Stimulated activated CD4-positive, alpha-beta T cell treated with anti-CD3 and anti-CD28 coated beads, Interleukin-1b, Interleukin-23, amount 100 ng/mL, for 1 hour (primary cell): ENCODE results near the gene DNAH7.
"Not testable (repeated sequence)": the region's sequence is repeated elsewhere in the genome, so short reads cannot be mapped to it uniquely, and the experiment has no call there.

Experiments
- DNase-seq, 2 donors: peaks; one replicate each; pipeline ENCODE4 v3.0.0-alpha.2; 2020; ENCODE audit warnings: low read depth in 2 of 2

The DNAH7 gene

DNA sequence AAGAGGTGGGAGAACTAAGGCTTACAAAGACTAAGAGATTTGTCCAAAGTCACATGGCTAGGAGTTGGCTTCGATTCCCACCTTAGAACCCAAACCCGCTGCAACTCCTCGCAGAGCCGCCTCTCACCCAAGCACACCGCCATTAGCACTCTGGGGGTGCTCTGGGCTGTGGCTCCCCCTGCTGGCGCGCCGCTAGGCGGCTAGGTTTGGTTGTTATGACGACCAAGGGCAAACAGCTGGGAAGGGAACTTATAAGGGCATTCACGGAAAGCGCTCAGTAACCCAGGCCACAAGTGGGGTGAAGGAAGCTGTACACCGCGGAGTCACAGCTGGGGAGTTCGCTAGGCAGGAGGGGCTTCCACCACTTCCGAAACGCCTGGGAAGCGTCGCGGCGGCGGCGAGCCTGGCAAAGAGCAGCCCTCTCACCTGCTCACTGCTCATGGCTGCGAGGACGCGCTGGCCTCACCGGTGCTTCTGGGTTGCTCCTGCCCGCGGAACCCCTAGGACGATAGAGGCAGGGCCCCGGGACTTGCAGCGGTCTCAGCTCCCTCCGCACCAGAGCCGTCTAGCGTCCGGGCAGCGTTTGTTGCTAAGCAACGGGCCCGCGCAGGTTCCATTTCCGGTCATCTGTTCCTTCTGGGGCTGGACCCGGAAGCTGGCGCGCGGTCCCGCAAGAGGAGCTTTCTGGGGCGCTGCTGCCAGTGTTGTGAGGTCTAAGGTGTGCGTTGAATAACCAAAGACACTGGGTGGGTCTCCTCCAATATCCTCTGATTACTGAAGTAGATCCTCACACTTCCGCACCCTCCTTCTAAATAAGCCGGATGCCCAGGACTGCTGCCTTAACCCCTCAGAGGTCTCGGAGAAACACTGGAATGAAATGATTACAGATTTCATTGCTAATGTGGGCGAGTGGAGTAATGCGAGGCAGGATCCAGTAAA is at the start of gene DNAH7:
DNAH7 (minus strand) TSS at position 567 of the 939 bp plus-strand sequence; CDS start at position 441, 126 bp downstream.
- DNase-seq, result peak; percentile 81 to 84

DNA sequence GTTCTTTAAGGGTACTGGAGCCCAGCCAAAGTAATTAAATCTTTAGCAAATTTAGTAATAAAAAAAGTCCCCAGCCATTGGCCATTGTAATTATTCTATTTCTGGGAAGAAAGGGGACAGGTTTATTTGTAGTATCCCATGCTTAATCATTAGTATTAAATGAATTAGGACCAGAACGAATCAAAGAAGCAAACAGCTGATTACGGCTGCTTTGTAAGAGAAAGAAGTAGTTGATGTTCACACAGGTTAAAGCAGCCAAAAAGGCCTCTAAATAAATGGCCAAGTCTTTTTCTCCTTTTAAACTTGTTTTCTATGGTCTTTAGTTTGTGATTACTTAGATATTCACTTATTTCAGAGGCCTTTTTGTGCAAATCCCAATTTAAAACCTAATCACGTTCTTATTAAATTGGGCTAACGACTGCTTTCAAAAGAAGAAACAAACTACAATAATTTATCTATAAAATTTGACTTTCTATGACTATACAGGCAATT is 48.6 kb upstream of the DNAH7 start:
- no peak for DNase-seq

DNA sequence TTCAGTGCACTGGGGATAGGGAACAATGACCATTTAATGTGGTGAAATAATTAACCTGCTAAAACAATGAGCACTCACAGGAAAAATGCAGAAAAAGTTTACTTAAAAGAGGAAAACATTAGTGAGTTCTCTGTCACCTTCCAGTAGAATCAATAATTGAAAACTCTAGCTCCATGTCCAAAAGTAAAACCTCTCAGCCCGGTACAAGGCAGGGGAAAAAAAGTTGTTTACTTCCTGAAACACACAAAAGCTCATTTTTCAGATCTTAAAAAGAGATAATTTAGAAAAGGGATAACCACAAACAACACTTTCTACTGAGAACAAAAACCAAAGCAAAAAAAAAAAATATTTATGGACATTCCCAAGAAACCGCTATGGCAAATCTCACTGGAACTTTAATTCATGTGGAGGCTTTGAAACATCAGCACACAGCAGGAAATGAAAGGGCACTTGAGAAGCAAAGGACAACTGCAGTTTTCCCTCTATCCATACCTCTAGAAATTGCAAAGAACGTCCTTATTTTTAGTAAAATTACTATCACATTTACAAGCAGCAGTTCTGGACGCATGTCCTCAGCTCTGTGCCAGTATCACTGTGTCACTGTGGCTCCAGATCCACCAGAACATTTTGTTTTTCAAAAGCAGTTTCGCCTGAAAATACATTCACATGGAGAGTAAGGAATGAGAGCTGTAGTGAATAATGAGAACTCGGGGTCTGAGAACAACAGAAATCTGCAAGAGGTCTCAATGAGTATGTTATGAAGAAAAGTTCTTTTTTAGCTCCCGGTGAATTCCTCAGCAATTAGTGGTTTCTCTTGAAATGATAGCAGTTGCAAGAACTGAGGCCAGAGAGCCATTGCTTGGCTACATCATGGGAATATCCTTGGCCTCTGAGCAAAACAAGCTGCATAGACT is 44.7 kb upstream of the DNAH7 start:
- no peak for DNase-seq

DNA sequence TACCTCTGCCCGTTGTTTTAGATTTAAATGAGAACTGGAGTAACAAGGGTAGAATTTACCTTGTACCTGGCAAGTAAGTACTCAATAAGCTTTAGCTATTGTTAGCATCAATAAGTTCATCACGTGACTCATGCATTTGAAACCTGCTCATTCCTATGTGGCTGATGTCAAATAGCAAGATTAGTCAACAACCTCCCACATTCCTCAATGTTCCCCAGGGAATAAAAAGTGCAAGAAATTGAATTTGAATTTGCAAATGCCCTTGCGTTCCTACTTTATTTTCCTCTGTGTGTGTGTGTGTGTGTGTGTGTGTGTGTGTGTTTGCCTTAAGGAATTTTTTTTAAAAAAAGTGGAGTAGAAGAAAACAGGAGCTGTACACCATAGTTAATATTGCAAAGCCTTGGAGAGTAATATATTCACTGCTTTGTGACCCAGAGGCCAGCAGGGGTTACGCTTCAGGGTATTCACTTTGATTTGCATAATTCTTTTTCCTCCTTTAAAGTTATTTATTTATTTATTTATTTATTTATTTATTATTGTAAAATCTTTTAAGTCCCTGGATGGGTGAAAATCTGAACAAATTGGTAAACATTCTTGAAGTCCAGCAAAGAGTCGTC is 43.9 kb upstream of the DNAH7 start:
- no peak for DNase-seq

DNA sequence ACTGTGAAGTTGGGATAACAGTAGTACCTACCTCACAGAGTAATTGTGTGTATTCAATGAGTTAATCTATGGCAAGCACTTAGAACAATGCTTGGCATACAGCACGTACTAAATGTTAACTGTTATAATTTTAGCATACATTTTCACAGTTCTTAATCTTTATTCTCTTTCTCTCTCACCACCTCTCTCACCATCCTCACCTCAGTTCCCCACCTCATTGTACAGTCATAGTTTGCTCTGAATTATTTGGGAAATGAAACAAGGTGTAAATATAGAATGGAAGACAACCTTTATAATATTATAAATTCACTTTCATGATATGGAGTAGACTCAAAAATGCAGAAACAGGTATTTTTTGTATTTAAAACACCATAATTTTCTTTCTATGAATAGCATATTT is 40.0 kb upstream of the DNAH7 start:
- no peak for DNase-seq

DNA sequence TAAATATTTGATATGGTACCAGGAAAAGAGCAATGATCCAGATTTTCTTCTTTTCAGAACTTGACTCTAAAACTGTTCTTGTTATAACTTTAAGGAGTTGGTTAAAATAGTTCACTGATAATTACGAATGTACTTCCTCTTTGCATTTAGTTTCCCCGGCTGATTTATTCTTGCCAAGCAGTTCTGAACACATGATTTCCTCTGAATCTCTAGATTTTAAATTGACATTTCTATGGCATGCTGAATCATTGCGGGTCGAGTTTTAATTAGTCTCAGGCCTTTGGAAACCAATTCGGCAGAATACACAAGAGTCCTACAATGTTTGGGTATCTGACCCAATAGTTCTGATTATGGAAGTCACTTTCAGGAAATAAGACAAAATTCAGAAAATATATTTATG is 37.3 kb upstream of the DNAH7 start:
- DNase-seq, result no peak

DNA sequence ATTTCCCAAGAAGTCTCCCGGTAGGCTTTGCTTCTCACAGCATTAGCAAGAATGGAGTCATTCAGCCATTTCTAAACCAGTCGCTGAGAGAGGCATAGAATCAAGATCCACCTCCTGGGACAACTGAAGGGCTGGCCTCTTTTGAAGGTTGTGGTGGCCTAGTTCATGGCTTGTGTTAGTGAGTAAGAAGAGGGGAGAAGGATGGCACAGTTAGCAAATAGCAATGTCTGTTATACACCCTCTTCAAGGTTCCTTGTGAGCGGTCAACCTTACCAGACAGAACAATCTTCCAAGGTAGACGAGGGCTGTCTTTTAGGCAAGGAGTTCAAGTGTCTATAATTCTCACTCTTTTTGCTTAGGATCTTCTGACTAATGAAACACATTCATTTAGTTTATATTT is 35.4 kb upstream of the DNAH7 start:
- no peak for DNase-seq

DNA sequence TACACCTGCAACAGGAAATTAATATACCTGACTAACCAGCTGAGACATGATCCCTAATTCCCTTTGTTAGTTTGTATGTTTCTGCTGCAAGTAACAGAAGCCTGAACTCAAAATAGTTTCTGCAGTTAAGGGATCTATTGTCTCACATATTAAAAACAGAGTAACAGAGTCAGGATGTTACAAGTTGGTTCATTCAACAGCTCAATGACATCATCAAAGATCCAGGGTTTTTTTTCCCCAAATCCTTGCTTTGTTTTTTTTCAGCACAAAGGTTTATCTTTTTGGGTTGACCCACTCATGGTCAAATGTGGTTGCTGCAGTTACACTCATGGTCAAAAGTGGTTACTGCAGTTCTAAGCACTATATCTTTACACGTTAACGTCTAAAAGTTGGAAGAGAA is 35.0 kb upstream of the DNAH7 start:
- no peak for DNase-seq

DNA sequence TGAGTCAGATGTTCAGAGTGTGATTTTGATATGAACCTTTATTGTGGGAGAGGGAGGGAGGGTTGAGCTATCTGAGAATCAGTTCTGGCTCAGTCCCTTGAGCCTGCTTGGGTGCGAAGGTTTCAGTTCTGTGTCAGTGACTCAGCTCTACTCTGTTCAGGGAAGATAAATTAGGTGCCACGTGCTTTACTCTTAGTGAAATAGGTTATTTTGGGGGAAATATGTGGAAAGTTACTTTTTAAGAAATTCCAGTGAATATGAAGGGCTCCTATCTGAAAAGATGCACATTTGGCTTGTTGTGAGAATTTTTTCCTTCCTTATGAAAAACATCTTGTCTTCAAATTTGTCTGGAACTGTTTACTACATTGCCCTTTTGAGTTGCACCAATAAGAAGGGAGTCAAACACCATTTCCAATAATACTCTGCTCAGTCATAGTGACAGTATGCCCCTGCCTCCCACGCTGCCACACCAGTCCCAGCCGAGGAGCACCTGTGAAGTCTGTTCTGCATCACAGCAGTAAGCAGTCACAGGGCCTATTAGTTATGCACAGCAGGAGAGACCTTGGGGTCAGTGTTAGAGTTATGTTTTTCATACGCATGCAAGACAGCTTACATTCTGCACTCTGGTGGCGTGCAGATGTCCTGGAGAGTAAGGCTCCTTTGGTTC is 32.8 kb upstream of the DNAH7 start:
- DNase-seq, result no peak

DNA sequence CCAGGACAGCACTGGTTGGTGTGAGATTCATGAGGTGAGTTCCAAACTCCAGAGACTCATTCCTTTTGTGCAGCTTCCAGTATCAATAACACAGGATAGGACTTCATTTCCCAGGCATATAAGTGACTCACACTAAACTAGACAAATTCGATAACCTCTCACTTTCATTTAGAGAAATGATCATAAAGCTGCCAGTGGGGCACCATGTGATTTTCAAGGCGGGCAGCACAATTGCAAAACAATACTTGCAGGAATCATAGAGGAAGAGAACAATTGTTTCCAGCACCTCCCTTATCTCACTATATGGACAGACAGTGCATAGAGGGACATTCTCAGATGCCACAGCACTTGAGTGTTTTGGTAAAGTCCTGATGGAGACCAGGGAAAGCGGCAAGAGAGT is 31.3 kb upstream of the DNAH7 start:
- no peak for DNase-seq

DNA sequence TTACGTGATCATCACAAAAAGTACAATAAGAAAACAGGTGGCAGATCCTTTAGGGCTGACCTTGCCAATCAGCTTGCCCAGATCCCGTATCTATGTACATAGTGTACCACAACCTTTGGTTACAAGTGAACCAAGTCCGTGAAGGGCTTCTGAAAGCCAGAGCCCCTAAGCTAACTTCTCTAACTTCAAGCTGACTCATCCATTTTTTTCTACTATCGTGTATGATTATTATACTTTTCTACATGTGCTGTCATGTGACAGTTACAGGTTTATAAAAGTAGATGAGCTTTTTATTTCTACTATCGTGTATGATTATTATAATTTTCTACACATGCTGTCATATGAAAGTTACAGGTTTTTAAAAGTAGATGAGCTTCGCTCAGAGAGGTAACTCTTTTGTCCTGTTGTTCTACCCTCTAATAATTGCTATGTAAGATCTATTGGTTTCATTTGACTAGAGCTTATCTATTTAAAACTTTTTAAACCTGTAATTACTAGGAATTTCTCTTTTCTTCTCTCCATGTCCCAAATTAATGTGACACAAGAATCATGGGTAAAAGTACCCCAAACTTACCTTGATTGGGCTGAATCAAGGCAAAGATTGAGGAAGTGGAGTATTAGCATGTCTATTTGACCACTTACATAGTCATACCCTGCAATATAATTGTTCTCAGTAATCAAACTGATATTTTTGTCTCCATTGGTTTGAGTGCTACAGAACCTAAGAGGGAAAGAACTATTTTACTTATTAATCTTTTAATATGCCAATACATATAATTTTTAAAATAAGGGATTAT is 29.4 kb upstream of the DNAH7 start:
- DNase-seq, result no peak

DNA sequence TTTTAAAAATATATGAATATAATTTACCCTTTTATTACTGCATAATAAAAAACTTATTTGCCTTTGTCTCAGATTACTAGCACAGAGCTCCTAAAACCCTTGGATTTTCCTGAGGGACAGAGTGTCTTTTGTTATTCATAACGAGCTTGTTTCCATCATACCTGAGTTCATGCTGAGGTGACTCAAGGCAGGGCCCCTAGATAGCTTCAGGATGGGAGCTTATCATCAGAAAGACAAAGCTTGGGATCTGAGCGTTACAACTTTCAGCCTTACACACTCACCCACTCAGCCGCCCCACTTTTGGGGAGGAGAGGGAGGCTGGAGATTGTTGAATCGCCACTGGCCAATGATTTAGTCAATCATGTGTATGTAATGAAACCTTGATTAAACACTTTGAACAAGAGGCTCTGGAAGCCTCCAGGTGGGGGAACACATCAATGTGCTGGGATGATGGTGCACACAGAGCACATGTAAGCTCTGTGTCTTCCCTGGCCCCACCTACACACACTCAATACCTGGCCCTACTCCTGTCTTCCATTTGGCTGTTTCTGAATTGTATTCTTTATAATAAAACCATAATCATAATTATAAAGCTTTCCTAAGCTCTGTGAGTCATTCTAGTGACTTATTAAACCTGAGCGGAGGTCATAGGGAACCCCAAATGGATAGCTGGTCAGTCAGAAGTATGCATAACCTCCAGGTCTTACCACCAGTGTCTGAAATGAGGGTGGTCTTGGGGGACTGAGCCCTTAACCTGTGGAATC is 28.5 kb upstream of the DNAH7 start:
- no peak for DNase-seq

DNA sequence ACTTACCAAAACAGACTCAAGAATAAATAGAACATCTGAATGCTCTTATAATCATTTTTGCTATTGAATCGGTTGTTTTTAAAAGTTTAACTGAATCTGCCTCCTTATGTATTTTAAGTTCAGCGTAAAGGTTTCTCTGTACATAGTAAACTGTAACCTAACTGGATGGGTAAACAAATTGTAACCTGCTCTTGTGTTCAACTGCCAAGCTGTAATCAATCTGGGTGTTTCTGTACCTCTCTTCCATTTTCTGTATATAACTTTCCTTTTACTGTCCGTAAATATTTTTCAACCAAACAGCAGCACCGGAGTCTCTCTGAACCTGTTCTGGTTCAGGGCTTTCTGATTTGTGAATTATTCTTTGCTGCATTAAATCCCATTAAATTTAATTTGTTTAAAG is 27.6 kb upstream of the DNAH7 start:
- no peak for DNase-seq

DNA sequence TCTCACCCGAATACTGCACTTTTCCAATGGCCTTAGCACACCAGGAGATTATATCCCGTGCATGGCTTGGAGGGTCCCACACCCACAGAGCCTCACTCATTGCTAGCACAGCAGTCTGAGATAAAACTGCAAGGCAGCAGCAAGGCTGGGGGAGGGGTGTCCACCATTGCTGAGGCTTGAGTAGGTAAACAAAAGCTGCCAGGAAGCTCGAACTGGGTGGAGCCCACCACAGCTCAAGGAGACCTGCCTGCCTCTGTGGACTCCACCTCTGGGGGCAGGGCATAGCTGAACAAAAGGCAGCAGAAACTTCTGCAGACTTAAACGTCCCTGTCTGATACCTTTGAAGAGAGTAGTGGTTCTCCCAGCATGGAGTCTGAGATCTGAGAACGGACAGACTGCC is 20.8 kb upstream of the DNAH7 start:
- not testable (repeated sequence) for DNase-seq

DNA sequence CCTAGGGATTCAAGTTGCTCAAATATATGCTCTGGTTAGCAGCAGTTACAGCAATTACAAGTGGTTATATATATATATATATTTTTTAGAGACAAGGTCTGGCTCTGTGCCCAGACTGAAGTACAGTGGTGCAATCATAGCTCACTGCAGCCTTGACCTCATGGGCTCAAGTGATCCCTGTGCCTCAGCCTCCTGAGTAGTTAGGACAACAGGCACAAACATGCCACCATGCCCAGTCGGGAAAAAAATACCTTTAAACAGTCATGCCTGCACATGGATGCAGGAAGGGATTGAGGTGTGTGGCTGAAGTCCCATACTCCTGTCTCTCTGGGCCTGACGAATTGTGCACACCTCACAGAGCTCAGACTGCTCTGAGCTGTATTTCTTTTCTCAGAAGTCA is 19.6 kb upstream of the DNAH7 start:
- DNase-seq, result no peak

DNA sequence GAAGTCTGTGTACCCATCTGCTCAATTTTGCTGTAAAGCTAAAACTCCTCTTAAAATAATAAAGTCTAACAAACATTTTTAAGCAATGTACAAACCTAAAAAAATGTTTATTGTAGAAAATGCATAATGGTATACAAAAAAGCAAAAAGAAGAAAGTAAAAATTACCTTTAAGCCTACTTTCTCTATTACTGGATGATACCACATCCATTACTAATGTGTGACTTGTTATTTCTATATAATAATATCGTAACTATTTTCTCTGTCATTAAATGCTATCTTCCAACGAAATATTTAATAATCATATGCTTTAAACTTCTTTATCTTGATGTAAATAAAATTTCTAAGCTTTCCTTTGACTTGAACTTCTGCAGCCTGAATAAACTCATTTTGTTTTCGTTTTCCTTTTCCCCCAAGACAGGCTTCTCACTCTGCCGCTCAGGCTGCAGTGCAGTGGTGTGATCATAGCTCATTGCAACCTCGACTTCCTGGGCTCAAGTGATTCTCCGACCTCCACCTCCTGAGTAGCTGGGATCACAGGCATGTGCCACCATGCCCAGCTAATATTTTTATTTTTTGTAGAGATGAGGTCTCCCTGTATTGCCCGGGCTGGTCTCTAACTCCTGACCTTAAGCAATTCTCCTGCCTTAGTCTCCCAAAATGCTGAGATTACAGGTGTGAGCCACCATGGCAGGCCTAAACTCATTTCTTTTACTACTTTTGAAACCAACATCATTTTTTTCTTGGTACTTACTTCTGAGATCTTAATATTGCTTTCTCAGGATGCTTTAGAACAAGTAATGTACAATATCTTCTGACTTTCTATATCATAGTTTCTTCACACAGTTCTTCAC is 18.1 kb upstream of the DNAH7 start:
- DNase-seq, result no peak

DNA sequence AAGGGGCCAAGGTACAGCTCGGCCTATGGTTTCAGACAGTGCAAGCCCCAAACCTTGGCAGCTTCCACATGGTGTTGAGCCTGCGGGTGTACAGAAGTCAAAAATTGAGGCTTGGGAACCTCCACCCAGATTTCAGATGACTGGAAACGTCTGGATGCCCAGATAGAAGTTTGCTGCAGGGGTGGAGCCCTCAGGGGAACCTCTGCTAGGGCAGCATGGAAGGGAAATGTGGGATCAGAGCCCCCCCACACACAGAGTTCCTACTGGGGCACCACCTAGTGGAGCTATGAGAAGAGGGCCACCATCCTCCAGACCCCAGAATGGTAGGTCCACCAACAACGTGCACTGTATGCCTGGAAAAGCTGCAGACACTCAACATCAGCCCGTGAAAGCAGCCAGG is 15.0 kb upstream of the DNAH7 start:
- no peak for DNase-seq

DNA sequence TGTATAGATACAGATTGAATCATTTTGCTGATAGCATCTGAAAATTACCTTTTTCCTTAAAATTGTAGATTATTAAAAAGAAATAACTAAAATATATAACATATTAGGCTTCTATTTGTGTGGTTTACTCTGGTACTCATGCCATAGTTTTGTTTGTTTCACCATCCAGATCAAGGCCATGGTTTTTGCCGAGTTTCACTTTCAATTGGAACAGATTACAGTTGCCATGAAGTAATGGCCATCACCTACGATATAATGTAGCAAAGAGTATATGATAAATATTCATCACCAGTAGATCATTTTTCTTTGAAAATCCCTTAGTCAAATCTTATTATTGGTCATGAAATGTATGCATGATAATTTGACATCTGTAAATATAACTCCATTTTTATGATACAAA is 11.9 kb upstream of the DNAH7 start:
- no peak for DNase-seq

DNA sequence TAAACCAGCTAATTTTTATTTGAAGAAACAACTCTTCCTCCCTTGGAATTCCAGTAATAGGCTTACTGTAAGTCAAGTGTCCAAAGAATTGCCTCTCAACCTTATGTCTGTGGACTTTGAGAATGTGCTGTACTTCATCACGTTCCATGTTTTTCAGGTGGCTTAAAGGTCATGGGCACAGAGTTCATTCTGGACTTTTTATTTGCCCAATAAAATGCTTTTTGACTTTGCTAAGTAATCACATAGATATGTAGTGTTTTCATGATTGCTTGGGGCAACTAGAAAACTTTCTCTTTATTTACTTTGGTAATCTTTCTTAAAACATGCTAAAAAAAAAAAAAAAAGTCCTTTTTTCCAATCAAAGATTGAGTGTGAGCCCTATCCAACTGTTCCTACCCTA is 10.4 kb upstream of the DNAH7 start:
- DNase-seq, result no peak
